Muscle layer of duodenum (tissue), 2 donors: ENCODE data around the gene TUBB4B.
A peak's percentile ranks its signal among the peaks of the same experiment; 100 is the strongest.

Experiments used
- H3K27ac ChIP-seq: one replicate; pipeline ENCODE4 v1.7.0; 2013; ENCODE audit warnings: mild to moderate bottlenecking, low read length
- H3K27me3 ChIP-seq: one replicate; pipeline ENCODE4 v1.7.0; 2013; ENCODE audit warnings: low read depth, mild to moderate bottlenecking, control low read depth, low read length
- H3K36me3 ChIP-seq, 2 donors: one replicate each; pipeline ENCODE4 v1.7.0; 2013; ENCODE audit warnings: low read length in 2 of 2, control low read depth in 1 of 2, mild to moderate bottlenecking in 1 of 2; ENCODE audit not compliant: insufficient read depth in 2 of 2, control insufficient read depth in 1 of 2
- H3K4me1 ChIP-seq, 2 donors: one replicate each; pipeline ENCODE4 v1.7.0; 2013; ENCODE audit warnings: low read length in 2 of 2, mild to moderate bottlenecking in 2 of 2, control low read depth in 1 of 2, moderate library complexity in 1 of 2; ENCODE audit not compliant: insufficient read depth in 2 of 2, control insufficient read depth in 1 of 2
- H3K4me3 ChIP-seq, 2 donors: one replicate each; pipeline ENCODE4 v1.7.0; 2013; ENCODE audit warnings: low read length in 2 of 2, low read depth in 1 of 2, mild to moderate bottlenecking in 1 of 2
- H3K9me3 ChIP-seq, 2 donors: one replicate each; pipeline ENCODE4 v1.7.0; 2013; ENCODE audit warnings: low read length in 2 of 2, control low read depth in 1 of 2, mild to moderate bottlenecking in 1 of 2; ENCODE audit not compliant: control insufficient read depth in 1 of 2
- donor health status: healthy.

Gene TUBB4B

GRCh38 chr9:137240841-137241489 is at the start of gene TUBB4B:
Gene TUBB4B, plus strand, starts transcription at chr9:137241287. Its CDS starts 74 bp downstream, at chr9:137241361.
- H3K36me3 ChIP-seq, result peaks cover 0 to 10% of the 10 kb centered on the region in 2 donors
- peaks cover 0 to 58% of the 10 kb centered on the region in 2 donors for H3K4me1 ChIP-seq
- H3K9me3 ChIP-seq, result no peaks in the 10 kb centered on the region
- H3K4me3 ChIP-seq, result peak within 1 kb of the TSS; percentile 74 to 83
- H3K27ac ChIP-seq, result peak within 1 kb of the TSS; percentile 79
- no peaks in the 10 kb centered on the region for H3K27me3 ChIP-seq

- Histone ChIP-seq H3K9me3 (no peaks in the 10 kb centered on the region), H3K27ac (no peak overlapping the region), H3K4me3 (no peak overlapping the region), H3K4me1 (peaks cover 8 to 29% of the 10 kb centered on the region in 2 donors), H3K27me3 (no peaks in the 10 kb centered on the region), H3K36me3 (peaks cover 9 to 30% of the 10 kb centered on the region in 2 donors)
Observed at GRCh38 chr9:137191691-137192447, 49.2 kb upstream of the TUBB4B start.

GRCh38 chr9:137192448-137192780 is 48.7 kb upstream of the TUBB4B start:
- Histone ChIP-seq H3K9me3 (no peaks in the 10 kb centered on the region), H3K27me3 (no peaks in the 10 kb centered on the region), H3K27ac (no peak overlapping the region), H3K4me1 (peaks cover 3 to 27% of the 10 kb centered on the region in 2 donors), H3K36me3 (peaks cover 9 to 26% of the 10 kb centered on the region in 2 donors), H3K4me3 (no peak overlapping the region)

- H3K4me1 ChIP-seq, result peaks cover 0 to 25% of the 10 kb centered on the region in 2 donors
- H3K4me3 ChIP-seq, result no peak overlapping the region
- peaks cover 9 to 26% of the 10 kb centered on the region in 2 donors for H3K36me3 ChIP-seq
- H3K9me3 ChIP-seq, result no peaks in the 10 kb centered on the region
- no peaks in the 10 kb centered on the region for H3K27me3 ChIP-seq
- no peak overlapping the region for H3K27ac ChIP-seq
Observed at GRCh38 chr9:137192859-137193258, 48.2 kb upstream of the TUBB4B start.

GRCh38 chr9:137193771-137194170 is 47.3 kb upstream of the TUBB4B start:
- Histone ChIP-seq H3K9me3 (no peaks in the 10 kb centered on the region), H3K36me3 (peaks cover 9 to 19% of the 10 kb centered on the region in 2 donors), H3K27me3 (no peaks in the 10 kb centered on the region), H3K4me3 (no peak overlapping the region), H3K27ac (no peak overlapping the region), H3K4me1 (peaks cover 0 to 31% of the 10 kb centered on the region in 2 donors)

GRCh38 chr9:137194388-137194787 is 46.7 kb upstream of the TUBB4B start:
- peaks cover 0 to 35% of the 10 kb centered on the region in 2 donors for H3K4me1 ChIP-seq
- H3K36me3 ChIP-seq, result peaks cover 9 to 15% of the 10 kb centered on the region in 2 donors
- H3K9me3 ChIP-seq, result no peaks in the 10 kb centered on the region
- no peak overlapping the region for H3K27ac ChIP-seq
- no peaks in the 10 kb centered on the region for H3K27me3 ChIP-seq
- no peak overlapping the region for H3K4me3 ChIP-seq

GRCh38 chr9:137194909-137195308 is 46.2 kb upstream of the TUBB4B start:
- H3K27me3 ChIP-seq, result no peaks in the 10 kb centered on the region
- H3K36me3 ChIP-seq, result peaks cover 9 to 13% of the 10 kb centered on the region in 2 donors
- H3K4me3 ChIP-seq, result no peak overlapping the region
- H3K9me3 ChIP-seq, result no peaks in the 10 kb centered on the region
- H3K27ac ChIP-seq, result no peak overlapping the region
- peaks cover 0 to 35% of the 10 kb centered on the region in 2 donors for H3K4me1 ChIP-seq

GRCh38 chr9:137195525-137196220 is 45.4 kb upstream of the TUBB4B start:
- Histone ChIP-seq H3K9me3 (no peaks in the 10 kb centered on the region), H3K4me3 (no peak overlapping the region), H3K27me3 (no peaks in the 10 kb centered on the region), H3K36me3 (peaks cover 5 to 7% of the 10 kb centered on the region in 2 donors), H3K27ac (no peak overlapping the region), H3K4me1 (peaks cover 0 to 27% of the 10 kb centered on the region in 2 donors)

- Histone ChIP-seq H3K27ac (peak overlapping the region; percentile 8), H3K27me3 (no peaks in the 10 kb centered on the region), H3K9me3 (no peaks in the 10 kb centered on the region), H3K4me1 (peaks cover 0 to 49% of the 10 kb centered on the region in 2 donors), H3K4me3 (peak overlapping the region in 1 of 2 donors; percentile 54), H3K36me3 (no peaks in the 10 kb centered on the region)
Observed at GRCh38 chr9:137198051-137198901, 42.8 kb upstream of the TUBB4B start.

GRCh38 chr9:137198902-137199283 is 42.2 kb upstream of the TUBB4B start:
- Histone ChIP-seq H3K4me1 (peaks cover under 1 to 55% of the 10 kb centered on the region in 2 donors), H3K4me3 (peak overlapping the region in 1 of 2 donors; percentile 54), H3K9me3 (no peaks in the 10 kb centered on the region), H3K36me3 (no peaks in the 10 kb centered on the region), H3K27me3 (no peaks in the 10 kb centered on the region), H3K27ac (no peak overlapping the region)
